ENCODE measurements around the gene ZFYVE9.

Gene ZFYVE9

GRCh38 chr1:52123622-52124021 lies 18.3 kb upstream of the ZFYVE9 start:
- TF ChIP-seq CTCF (IDR thresholded peaks at IDR 0.05; ENCODE audit: poor library complexity, severe bottlenecking) = no peak
- no peaks in the 10 kb centered on the region for H3K36me3 ChIP-seq (ENCODE audit: low read depth)
- no peak for DNase-seq (ENCODE audit: low spot score)
- H3K27me3 ChIP-seq (ENCODE audit: insufficient read depth, poor library complexity, severe bottlenecking) = no peaks in the 10 kb centered on the region
- no peak overlapping the region for H3K4me3 ChIP-seq (ENCODE audit: severe bottlenecking)
- no peak overlapping the region for H3K27ac ChIP-seq (ENCODE audit: poor library complexity, severe bottlenecking)
- no peak for ATAC-seq (ENCODE audit: low read depth)
- no peaks in the 10 kb centered on the region for H3K9me3 ChIP-seq (ENCODE audit: severe bottlenecking)
- H3K4me1 ChIP-seq (ENCODE audit: insufficient read depth, poor library complexity, severe bottlenecking) = no peaks in the 10 kb centered on the region

- H3K27me3 ChIP-seq (ENCODE audit: insufficient read depth, poor library complexity, severe bottlenecking) = no peaks in the 10 kb centered on the region
- H3K9me3 ChIP-seq (ENCODE audit: severe bottlenecking) = no peaks in the 10 kb centered on the region
- ATAC-seq (ENCODE audit: low read depth) (no peak), DNase-seq (ENCODE audit: low spot score) (no peak)
- no peaks in the 10 kb centered on the region for H3K36me3 ChIP-seq (ENCODE audit: low read depth)
- no peak for TF ChIP-seq CTCF (IDR thresholded peaks at IDR 0.05; ENCODE audit: poor library complexity, severe bottlenecking)
- no peak overlapping the region for H3K27ac ChIP-seq (ENCODE audit: poor library complexity, severe bottlenecking)
- H3K4me1 ChIP-seq (ENCODE audit: insufficient read depth, poor library complexity, severe bottlenecking) = no peaks in the 10 kb centered on the region
- no peak overlapping the region for H3K4me3 ChIP-seq (ENCODE audit: severe bottlenecking)
Measured at GRCh38 chr1:52125736-52126359, 16.0 kb upstream of the ZFYVE9 start.

- DNase-seq (ENCODE audit: low spot score) (no peak), ATAC-seq (ENCODE audit: low read depth) (peak; percentile 93)
- TF ChIP-seq CTCF (IDR thresholded peaks at IDR 0.05; ENCODE audit: poor library complexity, severe bottlenecking) = peak; percentile 91
- Histone ChIP-seq H3K9me3 (ENCODE audit: severe bottlenecking) (no peaks in the 10 kb centered on the region), H3K36me3 (ENCODE audit: low read depth) (no peaks in the 10 kb centered on the region), H3K4me1 (ENCODE audit: insufficient read depth, poor library complexity, severe bottlenecking) (no peaks in the 10 kb centered on the region), H3K27ac (ENCODE audit: poor library complexity, severe bottlenecking) (no peak overlapping the region), H3K27me3 (ENCODE audit: insufficient read depth, poor library complexity, severe bottlenecking) (no peaks in the 10 kb centered on the region), H3K4me3 (ENCODE audit: severe bottlenecking) (no peak overlapping the region)
Measured at GRCh38 chr1:52127181-52128180, 14.4 kb upstream of the ZFYVE9 start.

- TF ChIP-seq CTCF (IDR thresholded peaks at IDR 0.05; ENCODE audit: poor library complexity, severe bottlenecking) = no peak
- no peak for DNase-seq (ENCODE audit: low spot score)
- Histone ChIP-seq H3K4me3 (ENCODE audit: severe bottlenecking) (no peak overlapping the region), H3K27me3 (ENCODE audit: insufficient read depth, poor library complexity, severe bottlenecking) (no peaks in the 10 kb centered on the region), H3K36me3 (ENCODE audit: low read depth) (no peaks in the 10 kb centered on the region), H3K27ac (ENCODE audit: poor library complexity, severe bottlenecking) (peak overlapping the region; percentile 84), H3K4me1 (ENCODE audit: insufficient read depth, poor library complexity, severe bottlenecking) (peaks cover 34% of the 10 kb centered on the region), H3K9me3 (ENCODE audit: severe bottlenecking) (no peaks in the 10 kb centered on the region)
- peak; percentile 71 for ATAC-seq (ENCODE audit: low read depth)
Measured at GRCh38 chr1:52139817-52140540, 1.9 kb upstream of the ZFYVE9 start.

Data from RWPE2 (cell line).